ENCODE measurements around the gene CX3CR1. TPM values are rescaled to one million over a fixed set of nuclear protein-coding genes. Genes with fewer than 3 reads are reported as not detected.

Gene CX3CR1
- total RNA-seq, 1 experiment from 2014 or later, result not detected

DNA sequence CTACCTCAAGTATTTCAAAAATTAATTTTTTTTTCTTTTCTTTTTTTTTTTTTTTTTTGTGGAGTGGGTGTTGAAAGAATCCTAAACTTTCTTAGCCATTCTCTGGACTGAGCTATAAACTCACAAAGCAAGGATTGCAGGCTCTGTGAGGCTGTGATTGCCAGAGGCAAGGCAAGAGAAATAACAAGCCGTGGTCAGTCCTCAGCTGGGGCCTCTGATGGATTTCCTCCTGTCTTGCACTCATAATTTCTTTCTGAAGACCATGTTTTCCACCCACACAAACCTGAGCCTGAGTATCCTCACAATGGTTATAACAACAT, 1.3 kb downstream of the CX3CR1 start:
- POLR2A ChIA-PET, result interaction anchor here (0.6 kb wide), 1 partner anchor 26 kb away, joined by 3 read pairs; no protein-coding TSS in a partner anchor
- Histone ChIP-seq H3K27ac (ENCODE audit: low read length) (no peak overlapping the region), H3K4me1 (ENCODE audit: control insufficient read depth, insufficient read depth, low read length) (no peaks in the 10 kb centered on the region), H3K4me3 (ENCODE audit: low read depth in 2 of 2, low read length in 2 of 2) (no peak overlapping the region), H3K27me3 (ENCODE audit: control insufficient read depth, insufficient read depth, low read length) (no peaks in the 10 kb centered on the region; the same call in 1 of the 2 replicates), H3K9me3 (ENCODE audit: control insufficient read depth, insufficient read depth, low read depth, low read length) (no peaks in the 10 kb centered on the region), H3K36me3 (ENCODE audit: control insufficient read depth, insufficient read depth, low read length) (no peaks in the 10 kb centered on the region)
- CTCF ChIA-PET, result interaction anchor here (0.9 kb wide), 1 partner anchor 12 kb away, joined by 5 read pairs; no protein-coding TSS in a partner anchor
- in situ Hi-C loops (cut with HindIII; ENCODE audit: low pct_unique_long_range_greater_than_20kb, low sequenced_read_pairs), result no loop called here
- no peak for DNase-seq (ENCODE audit: low read depth, low spot score)
- intact Hi-C loops (cut with micrococcal nuclease; ENCODE audit: unreplicated experiment), result no loop called here
- no TSS peak for BruUV-seq (replicated peaks)
- ATAC-seq, result no peak
- no peak for TF ChIP-seq TCF7L2 (IDR thresholded peaks at IDR 0.05; ENCODE audit: low read depth, low read length)
- TF ChIP-seq CTCF (IDR thresholded peaks at IDR 0.05), result no peak
- TF ChIP-seq SIN3A (IDR thresholded peaks at IDR 0.05; ENCODE audit: borderline replicate concordance, insufficient read depth, low read depth, low read length), result no peak
- no peak for TF ChIP-seq POLR2AphosphoS5 (IDR thresholded peaks at IDR 0.05; ENCODE audit: low read depth, low read length)
- no peak for TF ChIP-seq REST (IDR thresholded peaks at IDR 0.05; ENCODE audit: insufficient read depth in 1 of 2, low read depth in 2 of 2, low read length in 1 of 2)

GRCh38 chr3:39277893-39278615, 1.8 kb downstream of the CX3CR1 start:
- CTCF ChIA-PET, result interaction anchor here (0.9 kb wide), 1 partner anchor 13 kb away, joined by 5 read pairs; no protein-coding TSS in a partner anchor
- no peaks in the 10 kb centered on the region for H3K9me3 ChIP-seq (ENCODE audit: control insufficient read depth, insufficient read depth, low read depth, low read length)
- TF ChIP-seq SIN3A (IDR thresholded peaks at IDR 0.05; ENCODE audit: borderline replicate concordance, insufficient read depth, low read depth, low read length) (no peak), POLR2AphosphoS5 (IDR thresholded peaks at IDR 0.05; ENCODE audit: low read depth, low read length) (no peak), TCF7L2 (IDR thresholded peaks at IDR 0.05; ENCODE audit: low read depth, low read length) (no peak), REST (IDR thresholded peaks at IDR 0.05; ENCODE audit: insufficient read depth in 1 of 2, low read depth in 2 of 2, low read length in 1 of 2) (no peak), CTCF (IDR thresholded peaks at IDR 0.05) (no peak)

More at GRCh38 chr3:39277893-39278615, 1.8 kb downstream of the CX3CR1 start:
- POLR2A ChIA-PET, result no interaction called here
- DNase-seq (ENCODE audit: low read depth, low spot score) (no peak), ATAC-seq (no peak)
- intact Hi-C loops (cut with micrococcal nuclease; ENCODE audit: unreplicated experiment), result no loop called here
- Histone ChIP-seq H3K36me3 (ENCODE audit: control insufficient read depth, insufficient read depth, low read length) (no peaks in the 10 kb centered on the region), H3K27me3 (ENCODE audit: control insufficient read depth, insufficient read depth, low read length) (no peaks in the 10 kb centered on the region; the same call in 1 of the 2 replicates), H3K4me3 (ENCODE audit: low read depth in 2 of 2, low read length in 2 of 2) (no peak overlapping the region), H3K4me1 (ENCODE audit: control insufficient read depth, insufficient read depth, low read length) (no peaks in the 10 kb centered on the region), H3K27ac (ENCODE audit: low read length) (no peak overlapping the region)
- in situ Hi-C loops (cut with HindIII; ENCODE audit: low pct_unique_long_range_greater_than_20kb, low sequenced_read_pairs), result no loop called here
- no TSS peak for BruUV-seq (replicated peaks)

Data from Panc1 (cell line).